ENCODE measurements around the gene FRMD4A.

The FRMD4A gene

DNA sequence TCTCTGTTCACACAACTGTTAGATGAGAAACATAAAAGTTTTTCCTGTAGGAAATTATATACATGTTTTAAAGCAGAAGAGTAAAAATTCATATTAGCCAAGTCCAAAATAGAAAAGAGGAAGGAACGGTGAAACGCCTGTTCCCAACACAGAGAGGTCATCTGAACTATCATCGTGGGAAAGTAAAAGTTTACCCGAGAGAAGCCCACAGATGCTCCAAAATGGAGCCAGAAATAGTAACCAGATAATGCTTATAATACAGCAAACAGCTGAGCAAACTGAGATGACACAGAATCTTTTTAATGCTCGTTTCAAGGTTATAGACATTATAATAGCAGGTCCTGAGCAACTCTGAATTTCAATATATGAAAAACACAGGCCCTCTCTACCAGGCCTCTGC is 24.5 kb downstream of the FRMD4A start:
- Histone ChIP-seq H3K27me3 (peaks cover under 1% of the 10 kb centered on the region), H3K36me3 (no peaks in the 10 kb centered on the region), H3K4me3 (ENCODE audit: low read depth in 1 of 2, low read length in 1 of 2) (no peak overlapping the region), H3K9me3 (no peaks in the 10 kb centered on the region), H3K27ac (no peak overlapping the region), H3K4me1 (ENCODE audit: control insufficient read depth in 1 of 2, insufficient read depth in 1 of 2, low read depth in 1 of 2, low read length in 1 of 2) (peaks cover 10 to 12% of the 10 kb centered on the region in 2 experiments)
- TF ChIP-seq, protein P1, sequence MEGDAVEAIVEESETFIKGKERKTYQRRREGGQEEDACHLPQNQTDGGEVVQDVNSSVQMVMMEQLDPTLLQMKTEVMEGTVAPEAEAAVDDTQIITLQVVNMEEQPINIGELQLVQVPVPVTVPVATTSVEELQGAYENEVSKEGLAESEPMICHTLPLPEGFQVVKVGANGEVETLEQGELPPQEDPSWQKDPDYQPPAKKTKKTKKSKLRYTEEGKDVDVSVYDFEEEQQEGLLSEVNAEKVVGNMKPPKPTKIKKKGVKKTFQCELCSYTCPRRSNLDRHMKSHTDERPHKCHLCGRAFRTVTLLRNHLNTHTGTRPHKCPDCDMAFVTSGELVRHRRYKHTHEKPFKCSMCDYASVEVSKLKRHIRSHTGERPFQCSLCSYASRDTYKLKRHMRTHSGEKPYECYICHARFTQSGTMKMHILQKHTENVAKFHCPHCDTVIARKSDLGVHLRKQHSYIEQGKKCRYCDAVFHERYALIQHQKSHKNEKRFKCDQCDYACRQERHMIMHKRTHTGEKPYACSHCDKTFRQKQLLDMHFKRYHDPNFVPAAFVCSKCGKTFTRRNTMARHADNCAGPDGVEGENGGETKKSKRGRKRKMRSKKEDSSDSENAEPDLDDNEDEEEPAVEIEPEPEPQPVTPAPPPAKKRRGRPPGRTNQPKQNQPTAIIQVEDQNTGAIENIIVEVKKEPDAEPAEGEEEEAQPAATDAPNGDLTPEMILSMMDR (IDR thresholded peaks at IDR 0.05): no peak

DNA sequence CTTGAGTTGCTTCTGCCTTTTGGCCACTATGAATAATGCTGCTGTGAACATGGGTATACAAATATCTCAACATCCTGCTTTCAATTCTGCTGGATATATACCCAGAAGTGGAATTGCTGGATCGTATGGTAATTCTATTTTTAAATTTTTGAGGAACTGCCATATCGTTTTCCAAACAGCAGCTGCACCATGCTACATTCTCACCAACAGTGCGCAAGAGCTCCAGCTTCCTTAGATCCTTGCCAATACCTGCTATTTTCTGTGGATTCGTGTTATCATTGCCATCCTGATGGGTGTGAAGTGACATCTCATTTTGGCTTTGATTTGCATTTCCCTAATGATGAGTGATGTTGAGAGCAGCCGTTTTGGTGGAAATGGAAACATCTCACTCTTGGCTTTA is 26.7 kb downstream of the FRMD4A start:
- Histone ChIP-seq H3K9me3 (no peaks in the 10 kb centered on the region), H3K4me3 (ENCODE audit: low read depth in 1 of 2, low read length in 1 of 2) (no peak overlapping the region), H3K27ac (no peak overlapping the region), H3K4me1 (ENCODE audit: control insufficient read depth in 1 of 2, insufficient read depth in 1 of 2, low read depth in 1 of 2, low read length in 1 of 2) (peaks cover 0 to 1% of the 10 kb centered on the region in 2 experiments), H3K36me3 (no peaks in the 10 kb centered on the region), H3K27me3 (peaks cover 11% of the 10 kb centered on the region)
- TF ChIP-seq, protein P1 (IDR thresholded peaks at IDR 0.05): no peak

DNA sequence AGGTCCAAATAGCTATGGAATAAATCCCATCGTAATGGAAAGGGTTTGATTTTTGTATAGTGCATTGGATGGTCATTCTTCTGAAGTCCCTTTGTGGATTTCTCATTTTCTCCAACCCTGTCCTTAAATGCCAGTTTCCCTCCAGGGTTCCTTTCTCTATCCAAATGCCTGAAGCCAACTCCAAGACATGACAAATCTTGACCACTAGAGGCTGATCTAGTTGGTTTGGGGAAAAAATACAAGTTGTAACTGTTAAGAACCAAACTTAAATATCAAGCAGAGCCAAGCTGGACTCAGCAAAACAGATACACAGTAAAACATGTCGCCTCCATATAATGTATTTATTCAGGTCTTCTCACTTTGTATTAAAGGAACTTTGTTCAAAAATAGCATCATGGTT is 28.7 kb downstream of the FRMD4A start:
- Histone ChIP-seq H3K9me3 (no peaks in the 10 kb centered on the region), H3K36me3 (no peaks in the 10 kb centered on the region), H3K27ac (no peak overlapping the region), H3K4me1 (ENCODE audit: control insufficient read depth in 1 of 2, insufficient read depth in 1 of 2, low read depth in 1 of 2, low read length in 1 of 2) (no peaks in the 10 kb centered on the region), H3K4me3 (ENCODE audit: low read depth in 1 of 2, low read length in 1 of 2) (no peak overlapping the region), H3K27me3 (peaks cover 11% of the 10 kb centered on the region)
- TF ChIP-seq, protein P1 (IDR thresholded peaks at IDR 0.05): no peak

DNA sequence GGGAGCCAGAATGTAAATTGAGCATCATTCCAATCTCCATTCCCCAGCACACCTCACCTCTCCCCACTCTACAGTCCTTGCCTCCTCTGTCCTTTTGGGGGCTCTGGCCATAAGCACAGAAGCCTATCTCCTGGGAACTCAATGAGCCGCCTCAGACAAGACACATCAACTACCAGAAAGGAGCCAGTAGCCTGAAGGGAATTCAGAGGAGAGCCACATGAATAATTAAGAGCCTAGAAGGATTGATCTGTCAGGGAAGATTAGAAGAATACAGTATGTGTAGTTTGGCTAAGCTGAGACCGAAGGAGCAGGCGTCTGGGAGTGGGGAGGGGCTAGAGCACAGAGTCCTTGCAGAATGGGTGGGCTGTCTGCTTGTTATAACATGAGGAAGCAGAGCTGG is 31.2 kb downstream of the FRMD4A start:
- Histone ChIP-seq H3K27ac (no peak overlapping the region), H3K4me1 (ENCODE audit: control insufficient read depth in 1 of 2, insufficient read depth in 1 of 2, low read depth in 1 of 2, low read length in 1 of 2) (no peaks in the 10 kb centered on the region), H3K9me3 (no peaks in the 10 kb centered on the region), H3K36me3 (no peaks in the 10 kb centered on the region), H3K4me3 (ENCODE audit: low read depth in 1 of 2, low read length in 1 of 2) (no peak overlapping the region), H3K27me3 (peaks cover 11% of the 10 kb centered on the region)
- TF ChIP-seq, protein P1 (IDR thresholded peaks at IDR 0.05): no peak

DNA sequence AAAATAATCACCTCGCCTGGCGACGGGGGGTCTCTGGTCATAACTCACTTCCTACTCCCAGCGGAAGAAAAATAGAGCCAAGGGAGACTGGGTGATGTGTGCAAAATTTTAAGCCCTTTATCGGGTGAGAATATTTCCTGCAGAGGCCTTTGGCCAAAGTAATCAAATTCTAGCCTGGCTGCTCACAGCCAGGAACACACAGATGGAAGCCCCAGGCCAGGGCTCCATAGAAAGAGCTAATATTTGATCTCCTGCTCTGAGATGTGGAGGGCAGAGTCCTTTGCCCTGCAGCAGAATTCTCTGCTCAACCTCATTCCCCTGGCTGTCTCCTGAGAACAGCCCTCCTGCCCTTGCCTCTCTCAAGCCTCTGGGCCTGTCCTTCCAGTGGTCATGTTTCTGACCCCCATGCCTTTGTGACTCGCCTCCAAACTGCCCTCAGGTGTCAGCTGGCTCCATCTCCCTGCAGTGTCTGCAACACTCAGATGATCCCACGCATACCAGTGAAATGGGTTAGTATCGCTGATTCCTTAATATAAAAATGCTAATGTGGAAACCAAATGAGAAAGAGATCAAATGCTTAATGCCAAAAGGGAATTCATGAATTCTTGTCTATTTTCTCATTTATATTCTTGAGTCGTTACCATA is 34.5 kb downstream of the FRMD4A start:
- TF ChIP-seq, protein P1 (IDR thresholded peaks at IDR 0.05): no peak

More for the DNA sequence above, 34.5 kb downstream of the FRMD4A start:
- Histone ChIP-seq H3K36me3 (no peaks in the 10 kb centered on the region), H3K27ac (no peak overlapping the region), H3K27me3 (peaks cover 11% of the 10 kb centered on the region), H3K9me3 (peaks cover 2% of the 10 kb centered on the region), H3K4me1 (ENCODE audit: control insufficient read depth in 1 of 2, insufficient read depth in 1 of 2, low read depth in 1 of 2, low read length in 1 of 2) (no peaks in the 10 kb centered on the region), H3K4me3 (ENCODE audit: low read depth in 1 of 2, low read length in 1 of 2) (no peak overlapping the region)
